OCI-LY7 (cell line): Measurements from ENCODE around the gene TBL1Y. TPM values are rescaled to one million over a fixed set of nuclear protein-coding genes. Genes with fewer than 3 reads are reported as not detected.
A peak's percentile ranks its signal among the peaks of the same experiment; 100 is the strongest.

ENCODE experiments used
- BruUV-seq: library from RNA; stranded (reverse); fragments of 400-500 nt; replicated peaks from 2 replicates; lab custom pipeline; 2021; lab: Mats Ljungman, UMichigan
- CTCF ChIA-PET: fragments of 300-600 bp; sonication (Branson Sonifier 250); formaldehyde crosslinking; loops from one replicate; lab custom pipeline; 2022; ENCODE audit warnings: antibody characterized with exemption; ENCODE audit not compliant: unreplicated experiment; lab: Charles Lee
- POLR2A ChIA-PET: fragments of 300-600 bp; sonication (Branson Sonifier 250); formaldehyde crosslinking; loops from one replicate; lab custom pipeline; 2022; ENCODE audit warnings: antibody characterized with exemption; lab: Charles Lee
- DNase-seq: peaks from one replicate; pipeline ENCODE4 v3.0.0-alpha.2; 2015; ENCODE audit warnings: low spot score
- H2AFZ ChIP-seq: fragments of 200-600 bp; sonication (generic), shearing (Covaris generic); 2 replicates; pipeline ENCODE4 v1.6.1; 2014; ENCODE audit warnings: mild to moderate bottlenecking, antibody characterized with exemption, low read length, moderate library complexity
- H3K27ac ChIP-seq: fragments of 200-600 bp; sonication (generic); 2 replicates; pipeline ENCODE4 v1.5.1; 2014; ENCODE audit warnings: mixed run types, low read depth, mild to moderate bottlenecking, moderate library complexity, low read length, inconsistent platforms; ENCODE audit not compliant: poor library complexity, severe bottlenecking
- H3K36me3 ChIP-seq: fragments of 200-600 bp; sonication (generic); 2 replicates; pipeline ENCODE4 v1.6.1; 2014; ENCODE audit warnings: mild to moderate bottlenecking, antibody characterized with exemption, low read length, moderate library complexity, mixed read lengths; ENCODE audit not compliant: insufficient read depth
- H3K4me1 ChIP-seq: fragments of 200-600 bp; sonication (generic); 2 replicates; pipeline ENCODE4 v1.5.1; 2014; ENCODE audit warnings: mild to moderate bottlenecking, low read length; ENCODE audit not compliant: insufficient read depth, poor library complexity, severe bottlenecking
- H3K4me2 ChIP-seq: fragments of 200-600 bp; sonication (generic); 2 replicates; pipeline ENCODE4 v1.6.1; 2014; ENCODE audit warnings: mild to moderate bottlenecking, low read length
- H3K4me3 ChIP-seq: fragments of 200-600 bp; sonication (generic); 2 replicates; pipeline ENCODE4 v1.5.1; 2014; ENCODE audit warnings: mild to moderate bottlenecking, low read depth, low read length; ENCODE audit not compliant: poor library complexity, severe bottlenecking
- H3K79me2 ChIP-seq: fragments of 200-600 bp; sonication (generic); 2 replicates; pipeline ENCODE4 v1.6.1; 2016; ENCODE audit warnings: low read depth, mild to moderate bottlenecking, low read length, moderate library complexity, mixed read lengths; ENCODE audit not compliant: insufficient read depth
- H3K9me2 ChIP-seq: fragments of 200-600 bp; sonication (generic); 2 replicates; pipeline ENCODE4 v1.6.1; 2016; ENCODE audit warnings: mild to moderate bottlenecking, low read length, mixed read lengths; ENCODE audit not compliant: insufficient read depth
- H3K9me3 ChIP-seq: fragments of 200-600 bp; sonication (generic); 2 replicates; pipeline ENCODE4 v1.6.1; 2014; ENCODE audit warnings: mild to moderate bottlenecking, mixed run types, low read length, mixed read lengths
- H4K20me1 ChIP-seq: fragments of 200-600 bp; sonication (generic); 2 replicates; pipeline ENCODE4 v1.6.1; 2014; ENCODE audit warnings: mild to moderate bottlenecking, antibody characterized with exemption, low read length, moderate library complexity, mixed read lengths; ENCODE audit not compliant: insufficient read depth
- EZH2phosphoT487 ChIP-seq: fragments of 200-600 bp; sonication (generic); IDR thresholded peaks from 2 replicates; pipeline ENCODE4 v1.6.1; 2018; ENCODE audit warnings: low read depth, borderline replicate concordance, mild to moderate bottlenecking, mixed run types, antibody characterized with exemption, low read length, moderate library complexity, mixed read lengths
- intact Hi-C: fragments of 100-400 bp; cut with micrococcal nuclease; formaldehyde crosslinking; loops from one replicate; pipeline ENCODE4 v1.10.0; 2022; ENCODE audit not compliant: unreplicated experiment
- total RNA-seq, 2 experiments: library from RNA; depleted of rRNA in 1 of 2; stranded (reverse); fragments of >200 nt in 1 of 2; shearing (Covaris generic) in 1 of 2; gene quantifications; 2 replicates each; pipeline ENCODE4 v1.2.3, GENCODE V29; 2014 to 2022
- TF ChIP-seq, protein P1 (sequence below): fragments of 200-600 bp; sonication (generic); conservative IDR thresholded peaks from 2 replicates; pipeline ENCODE4 v1.5.1; 2014; ENCODE audit warnings: mild to moderate bottlenecking, antibody characterized with exemption, low read length, moderate library complexity, mixed read lengths

TBL1Y gene
- total RNA-seq, 2 experiments from 2014 or later = 16.3 to 20.3 TPM

DNA sequence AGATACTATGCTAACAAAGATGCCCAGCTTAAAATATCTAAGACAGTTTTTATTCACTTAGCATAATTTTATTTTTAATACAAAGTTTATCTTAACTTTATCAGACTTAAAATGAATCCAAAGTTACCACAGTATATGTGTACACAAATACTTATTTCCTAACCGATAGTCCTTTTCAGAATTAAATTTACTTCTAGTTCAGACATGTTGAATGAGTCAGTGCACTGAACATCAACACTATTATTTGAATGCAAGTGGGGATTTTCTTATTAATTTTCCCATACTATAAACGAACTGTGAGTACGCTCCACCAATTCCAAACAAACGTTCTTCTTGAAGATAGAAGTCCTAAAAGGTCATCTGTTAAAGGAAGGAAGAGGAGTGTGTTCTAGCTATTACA, 39.5 kb downstream of the TBL1Y start:
- Histone ChIP-seq H3K9me2 (no peaks in the 10 kb centered on the region), H4K20me1 (no peaks in the 10 kb centered on the region), H3K27ac (no peak overlapping the region), H3K9me3 (no peaks in the 10 kb centered on the region), H3K4me1 (no peaks in the 10 kb centered on the region), H3K4me3 (no peak overlapping the region), H3K36me3 (no peaks in the 10 kb centered on the region), H2AFZ (no peak overlapping the region), H3K4me2 (no peak overlapping the region), H3K79me2 (no peaks in the 10 kb centered on the region)
- ChIA-PET CTCF (no interaction called here), POLR2A (interaction anchor here (0.7 to 0.8 kb wide), 2 partner anchors 151 to 386 kb away, joined by 3 read pairs; no protein-coding TSS in a partner anchor)
- TF ChIP-seq EZH2phosphoT487 = no peak
- TF ChIP-seq, protein P1, sequence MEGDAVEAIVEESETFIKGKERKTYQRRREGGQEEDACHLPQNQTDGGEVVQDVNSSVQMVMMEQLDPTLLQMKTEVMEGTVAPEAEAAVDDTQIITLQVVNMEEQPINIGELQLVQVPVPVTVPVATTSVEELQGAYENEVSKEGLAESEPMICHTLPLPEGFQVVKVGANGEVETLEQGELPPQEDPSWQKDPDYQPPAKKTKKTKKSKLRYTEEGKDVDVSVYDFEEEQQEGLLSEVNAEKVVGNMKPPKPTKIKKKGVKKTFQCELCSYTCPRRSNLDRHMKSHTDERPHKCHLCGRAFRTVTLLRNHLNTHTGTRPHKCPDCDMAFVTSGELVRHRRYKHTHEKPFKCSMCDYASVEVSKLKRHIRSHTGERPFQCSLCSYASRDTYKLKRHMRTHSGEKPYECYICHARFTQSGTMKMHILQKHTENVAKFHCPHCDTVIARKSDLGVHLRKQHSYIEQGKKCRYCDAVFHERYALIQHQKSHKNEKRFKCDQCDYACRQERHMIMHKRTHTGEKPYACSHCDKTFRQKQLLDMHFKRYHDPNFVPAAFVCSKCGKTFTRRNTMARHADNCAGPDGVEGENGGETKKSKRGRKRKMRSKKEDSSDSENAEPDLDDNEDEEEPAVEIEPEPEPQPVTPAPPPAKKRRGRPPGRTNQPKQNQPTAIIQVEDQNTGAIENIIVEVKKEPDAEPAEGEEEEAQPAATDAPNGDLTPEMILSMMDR = no peak
- no peak for DNase-seq
- intact Hi-C loops = no loop called here
- no TSS peak for BruUV-seq

DNA sequence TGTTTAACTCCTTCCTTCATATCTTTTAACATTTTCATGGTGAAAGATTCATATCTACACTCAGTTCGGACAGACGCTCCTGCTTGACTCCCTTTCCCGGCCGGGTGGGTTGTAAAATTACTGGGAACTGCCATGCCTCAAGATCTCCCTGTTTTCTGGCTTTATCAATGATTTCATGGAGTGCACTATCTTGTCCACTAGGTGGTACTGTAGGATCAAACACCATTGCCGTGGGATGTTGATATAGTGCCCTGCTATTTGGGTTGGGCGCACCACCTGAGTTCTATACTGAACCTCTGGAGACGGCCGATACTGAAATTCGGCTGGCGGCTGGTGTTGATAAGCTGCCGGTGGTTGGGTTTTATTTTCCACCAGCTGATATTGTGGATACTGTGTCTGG, 54.2 kb downstream of the TBL1Y start:
- no TSS peak for BruUV-seq
- ChIA-PET POLR2A (no interaction called here), CTCF (no interaction called here)
- DNase-seq = peak; percentile 67
- H3K4me1 ChIP-seq = peaks cover 21% of the 10 kb centered on the region
- no peak overlapping the region for H3K4me2 ChIP-seq
- no peaks in the 10 kb centered on the region for H4K20me1 ChIP-seq
- H3K36me3 ChIP-seq = no peaks in the 10 kb centered on the region
- H3K27ac ChIP-seq = no peak overlapping the region
- H3K79me2 ChIP-seq = no peaks in the 10 kb centered on the region
- no peak overlapping the region for H2AFZ ChIP-seq
- H3K9me2 ChIP-seq = no peaks in the 10 kb centered on the region
- no peak overlapping the region for H3K4me3 ChIP-seq
- intact Hi-C loops = loop anchor here (1.0 kb wide), 1 partner anchor 121 kb away; no protein-coding TSS in a partner anchor
- TF ChIP-seq, protein P1 = peak; percentile 72
- no peak for TF ChIP-seq EZH2phosphoT487
- no peaks in the 10 kb centered on the region for H3K9me3 ChIP-seq

DNA sequence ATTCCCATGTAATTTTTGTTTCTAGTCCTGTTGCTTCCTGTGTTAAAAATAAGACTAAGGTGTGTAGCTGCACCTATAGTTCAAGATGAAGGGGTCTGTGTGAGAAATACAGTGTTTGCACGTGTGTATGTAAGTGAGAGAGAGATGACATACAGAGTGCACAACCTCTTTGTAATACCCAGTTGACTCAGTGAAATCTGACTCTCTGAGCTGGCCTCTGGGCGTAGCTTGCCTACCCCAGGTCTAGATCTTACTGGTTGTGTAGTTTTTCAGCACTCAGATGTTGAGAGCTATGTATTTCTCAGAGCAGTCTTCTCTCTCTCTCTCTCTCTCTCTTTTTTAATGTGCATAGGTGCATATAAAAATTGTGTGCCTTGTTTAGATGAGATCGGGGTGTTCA, 56.0 kb downstream of the TBL1Y start:
- Histone ChIP-seq H2AFZ (no peak overlapping the region), H3K4me3 (no peak overlapping the region), H3K79me2 (no peaks in the 10 kb centered on the region), H3K9me3 (no peaks in the 10 kb centered on the region), H3K4me1 (peaks cover 21% of the 10 kb centered on the region), H3K9me2 (no peaks in the 10 kb centered on the region), H3K4me2 (no peak overlapping the region), H3K27ac (no peak overlapping the region), H3K36me3 (no peaks in the 10 kb centered on the region), H4K20me1 (no peaks in the 10 kb centered on the region)
- TF ChIP-seq EZH2phosphoT487 = no peak
- TF ChIP-seq, protein P1 = no peak
- no TSS peak for BruUV-seq
- DNase-seq = no peak
- ChIA-PET CTCF (interaction anchor here (0.6 kb wide), 1 partner anchor 117 kb away, joined by 3 read pairs; no protein-coding TSS in a partner anchor), POLR2A (interaction anchor here (0.7 to 1.8 kb wide), 4 partner anchors 8 to 149 kb away, joined by 3 to 8 read pairs (median 4); no protein-coding TSS in a partner anchor)
- intact Hi-C loops = no loop called here
